Endothelial cell (in vitro differentiated cells): Measurements from ENCODE around the gene PCDHGA5. TPM values are rescaled to one million over a fixed set of nuclear protein-coding genes. Genes with fewer than 3 reads are reported as not detected.
"Not testable (repeated sequence)": the region's sequence is repeated elsewhere in the genome, so short reads cannot be mapped to it uniquely, and the experiment has no call there.

Source experiments
- DNase-seq: peaks from one replicate; pipeline ENCODE4 v3.0.0; 2021; ENCODE audit warnings: low spot score
- H3K27ac Mint-ChIP-seq: one replicate; pipeline ENCODE4 v1.8.0; 2021; ENCODE audit warnings: mixed read lengths, inconsistent platforms; ENCODE audit not compliant: unreplicated experiment
- H3K27me3 Mint-ChIP-seq: one replicate; pipeline ENCODE4 v1.8.0; 2021; ENCODE audit warnings: mild to moderate bottlenecking, moderate library complexity, mixed read lengths, inconsistent platforms; ENCODE audit not compliant: unreplicated experiment
- H3K36me3 Mint-ChIP-seq: one replicate; pipeline ENCODE4 v1.8.0; 2021; ENCODE audit warnings: mild to moderate bottlenecking, low read depth, mixed read lengths, inconsistent platforms; ENCODE audit not compliant: unreplicated experiment
- H3K4me1 Mint-ChIP-seq: one replicate; pipeline ENCODE4 v1.8.0; 2021; ENCODE audit warnings: mild to moderate bottlenecking, mixed read lengths, inconsistent platforms; ENCODE audit not compliant: unreplicated experiment
- H3K4me3 Mint-ChIP-seq: one replicate; pipeline ENCODE4 v1.8.0; 2021; ENCODE audit warnings: mild to moderate bottlenecking, mixed read lengths, inconsistent platforms; ENCODE audit not compliant: unreplicated experiment
- H3K9me3 Mint-ChIP-seq: one replicate; pipeline ENCODE4 v1.8.0; 2021; ENCODE audit warnings: mixed read lengths, inconsistent platforms; ENCODE audit not compliant: unreplicated experiment
- CTCF ChIP-seq: fragments of 200-600 bp; sonication (generic); IDR thresholded peaks from one replicate; pipeline ENCODE4 v1.5.0; 2021; ENCODE audit warnings: antibody characterized with exemption; ENCODE audit not compliant: unreplicated experiment
- total RNA-seq: library from RNA; stranded (reverse); fragmentation: NEBNext Ultra II Directional; extraction: Animal tissue kit (Norgen Biotek cat#: 25700); gene quantifications from one replicate; pipeline ENCODE4 v1.2.1, GENCODE V29; 2021; ENCODE audit not compliant: unreplicated experiment

Gene PCDHGA5
- total RNA-seq, 1 donor from 2014 or later = 2.4 TPM

GRCh38 chr5:141338538-141339306 is 25.2 kb upstream of the PCDHGA5 start, which contains the start of gene PCDHGA2:
Gene PCDHGA2 (plus strand): TSS chr5:141338760.
- Mint-ChIP-seq H3K4me3 (no peak within 1 kb of the TSS), H3K36me3 (peaks cover 22% of the 10 kb centered on the region)
- DNase-seq = no peak

GRCh38 chr5:141340781-141341354 is 23.1 kb upstream of the PCDHGA5 start:
- not testable (repeated sequence) for H3K27ac Mint-ChIP-seq, H3K4me3 Mint-ChIP-seq, H3K27me3 Mint-ChIP-seq, H3K4me1 Mint-ChIP-seq, DNase-seq
- peaks cover 38% of the 10 kb centered on the region for H3K9me3 Mint-ChIP-seq
- peaks cover 35% of the 10 kb centered on the region for H3K36me3 Mint-ChIP-seq

More at GRCh38 chr5:141338538-141339306, 25.2 kb upstream of the PCDHGA5 start, which contains the start of gene PCDHGA2:
- no peak for TF ChIP-seq CTCF
- Mint-ChIP-seq H3K4me1 (no peaks in the 10 kb centered on the region), H3K27ac (no peak within 1 kb of the TSS), H3K27me3 (peaks cover 4% of the 10 kb centered on the region), H3K9me3 (peaks cover 30% of the 10 kb centered on the region)

GRCh38 chr5:141342773-141343172 is 21.2 kb upstream of the PCDHGA5 start:
- peaks cover 48% of the 10 kb centered on the region for H3K9me3 Mint-ChIP-seq
- DNase-seq = no peak
- H3K27ac Mint-ChIP-seq = no peak overlapping the region
- TF ChIP-seq CTCF = no peak
- H3K27me3 Mint-ChIP-seq = peaks cover 9% of the 10 kb centered on the region
- no peaks in the 10 kb centered on the region for H3K4me1 Mint-ChIP-seq
- H3K36me3 Mint-ChIP-seq = peaks cover 46% of the 10 kb centered on the region
- no peak overlapping the region for H3K4me3 Mint-ChIP-seq

GRCh38 chr5:141343242-141343952 is 20.6 kb upstream of the PCDHGA5 start, which contains the start of gene PCDHGA3:
Gene PCDHGA3 (plus strand): TSS chr5:141343829. CDS start chr5:141344034, 205 bp downstream.
- Mint-ChIP-seq H3K27ac (no peak within 1 kb of the TSS), H3K9me3 (peaks cover 42% of the 10 kb centered on the region), H3K4me1 (no peaks in the 10 kb centered on the region), H3K27me3 (peaks cover 9% of the 10 kb centered on the region), H3K36me3 (peaks cover 46% of the 10 kb centered on the region), H3K4me3 (peak within 1 kb of the TSS; percentile 56)
- TF ChIP-seq CTCF = peak; percentile 23
- no peak for DNase-seq

GRCh38 chr5:141343953-141344463 is 20.0 kb upstream of the PCDHGA5 start:
- H3K4me1 Mint-ChIP-seq = no peaks in the 10 kb centered on the region
- peaks cover 9% of the 10 kb centered on the region for H3K27me3 Mint-ChIP-seq
- no peak for TF ChIP-seq CTCF
- no peak overlapping the region for H3K27ac Mint-ChIP-seq
- H3K9me3 Mint-ChIP-seq = peaks cover 37% of the 10 kb centered on the region
- peaks cover 46% of the 10 kb centered on the region for H3K36me3 Mint-ChIP-seq
- H3K4me3 Mint-ChIP-seq = peak overlapping the region; percentile 56
- no peak for DNase-seq
